Measurements from ENCODE around the gene RAB25.
A peak's percentile ranks its signal among the peaks of the same experiment; 100 is the strongest.
"Not testable (repeated sequence)": the region's sequence is repeated elsewhere in the genome, so short reads cannot be mapped to it uniquely, and the experiment has no call there.

The RAB25 gene

GRCh38 chr1:156060937-156061636 lies at the start of gene RAB25:
TSS of gene RAB25 (plus strand) at chr1:156061160. CDS start at chr1:156061401, 241 bp downstream.
- peak; percentile 77 for DNase-seq

GRCh38 chr1:156012051-156012817 lies 48.7 kb upstream of the RAB25 start:
- DNase-seq = no peak

DNA sequence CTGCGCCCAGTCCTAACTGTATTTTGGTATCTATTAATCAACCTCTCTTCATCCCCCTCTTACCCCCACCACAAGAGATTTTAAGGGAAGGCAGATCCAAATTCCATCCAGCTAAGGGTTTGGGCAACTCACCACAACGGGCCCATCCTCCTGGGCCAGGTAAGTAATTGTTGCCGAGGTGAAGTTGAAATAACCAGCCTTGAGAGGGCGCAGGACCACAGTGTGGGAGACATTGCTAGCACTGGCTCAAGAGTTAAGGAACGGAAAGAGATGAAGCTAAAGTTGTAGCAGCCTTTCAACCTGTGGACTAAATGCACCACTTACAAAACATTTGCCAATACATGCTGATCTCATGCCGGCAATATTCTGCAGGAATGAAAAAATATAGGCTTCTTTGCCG lies 46.1 kb upstream of the RAB25 start:
- no peak for DNase-seq

- DNase-seq = no peak
Measured at GRCh38 chr1:156019946-156020292, 41.0 kb upstream of the RAB25 start.

DNA sequence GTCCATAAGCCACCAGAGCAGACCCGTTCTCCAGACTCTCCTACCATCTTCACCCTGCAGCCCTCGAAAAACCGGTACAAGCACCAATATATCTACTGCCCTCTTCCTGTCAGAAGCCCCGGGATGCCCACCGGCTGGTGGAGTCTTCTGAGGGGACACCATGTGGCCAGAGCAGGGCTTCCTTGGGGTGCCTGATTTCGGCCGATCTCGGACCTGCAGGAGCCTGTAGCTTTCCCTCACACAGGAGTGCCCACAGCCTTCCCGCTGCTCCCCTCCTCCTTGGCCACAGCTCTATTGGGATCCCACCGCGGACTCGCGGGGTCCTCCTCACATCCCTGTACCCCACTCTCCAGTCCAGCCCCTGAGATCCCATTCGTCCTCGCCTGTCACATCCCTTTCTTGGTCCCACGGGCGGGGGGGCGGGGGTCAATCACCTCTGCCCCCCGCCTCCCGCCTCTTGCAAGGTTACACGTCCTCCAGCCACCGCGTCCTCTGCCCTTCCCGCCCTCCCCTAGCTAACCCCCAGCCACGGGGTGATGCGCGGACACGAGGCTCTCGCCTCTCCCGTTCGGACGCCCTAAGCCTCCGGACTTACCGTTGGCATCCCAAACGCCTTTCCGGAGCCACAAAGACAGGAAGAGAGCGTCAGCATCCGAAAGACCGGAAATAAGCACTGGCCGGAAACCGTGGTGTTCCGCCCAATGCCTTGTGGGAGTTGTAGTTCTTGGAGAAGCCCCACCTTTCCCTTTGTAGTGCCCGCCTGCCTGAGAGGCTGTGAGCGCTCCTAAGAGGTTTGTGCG lies 40.5 kb upstream of the RAB25 start, which contains the start of gene SSR2:
Gene SSR2, minus strand, starts transcription at position 659 of the 800 bp plus-strand sequence. CDS start 784 bp downstream, outside the sequence.
- DNase-seq = peak; percentile 91

- no peak for DNase-seq
Measured at GRCh38 chr1:156021093-156021428, 39.9 kb upstream of the RAB25 start.

GRCh38 chr1:156021954-156022353 lies 39.0 kb upstream of the RAB25 start:
- no peak for DNase-seq

DNA sequence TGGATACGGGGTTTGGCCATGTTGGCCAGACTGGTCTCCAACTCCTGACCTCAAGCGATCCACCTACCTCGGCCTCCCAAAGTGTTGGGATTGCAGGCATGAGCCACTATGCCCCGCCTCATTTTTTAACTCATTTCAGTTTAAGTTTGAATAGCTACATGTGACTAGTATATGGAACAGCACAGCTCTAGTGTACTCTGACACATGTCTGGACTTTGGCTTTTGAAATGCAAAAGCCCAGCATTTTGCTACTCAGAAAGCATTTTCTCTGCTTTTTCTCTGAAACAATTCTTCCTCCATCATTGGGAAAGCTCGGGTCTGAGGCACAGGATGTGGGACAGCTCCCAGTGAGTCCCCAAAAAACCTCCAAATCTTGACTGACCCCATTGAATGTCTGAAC lies 36.2 kb upstream of the RAB25 start:
- DNase-seq = no peak

GRCh38 chr1:156025876-156026275 lies 35.1 kb upstream of the RAB25 start:
- no peak for DNase-seq

DNA sequence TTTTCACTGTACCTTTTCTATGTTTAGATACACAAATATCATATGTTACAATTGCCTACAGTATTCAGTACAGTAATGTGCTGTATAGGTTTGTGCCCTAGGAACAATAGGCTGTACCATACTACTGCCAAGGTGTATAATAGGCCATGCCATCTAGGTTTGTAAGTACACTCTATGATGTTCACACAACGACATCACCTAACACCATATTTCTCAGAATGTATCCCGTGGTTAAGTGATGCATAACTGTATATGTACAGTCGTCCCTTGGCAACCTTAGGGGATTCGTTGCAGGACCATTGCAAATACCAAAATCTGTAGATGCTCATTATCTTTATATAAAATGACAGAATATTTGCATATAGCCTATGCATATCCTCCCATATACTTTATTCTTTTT lies 34.4 kb upstream of the RAB25 start:
- DNase-seq = no peak

- DNase-seq = no peak
Measured at GRCh38 chr1:156033011-156033410, 27.9 kb upstream of the RAB25 start.

GRCh38 chr1:156034991-156035390 lies 26.0 kb upstream of the RAB25 start:
- DNase-seq = not testable (repeated sequence)

GRCh38 chr1:156042828-156043227 lies 18.1 kb upstream of the RAB25 start:
- DNase-seq = no peak

DNA sequence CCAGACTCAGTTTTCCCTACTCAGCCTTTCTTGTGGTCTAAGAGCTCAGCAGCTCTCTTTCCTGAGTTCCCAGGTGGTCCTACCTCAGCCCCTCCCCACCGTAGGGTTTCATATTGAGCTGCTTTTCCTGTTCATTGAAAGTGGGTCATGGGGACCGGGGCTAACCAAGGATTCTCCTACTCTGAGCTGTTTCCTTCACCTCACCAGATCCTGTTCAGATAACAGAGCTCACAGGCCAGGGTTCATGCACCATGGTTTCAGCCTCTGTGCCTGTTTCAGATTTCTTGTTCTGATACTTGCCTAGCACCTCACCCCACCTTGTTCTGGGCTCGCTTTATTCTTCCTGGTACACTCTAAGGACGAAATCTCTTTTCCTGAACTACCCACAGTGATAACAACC lies 15.9 kb upstream of the RAB25 start:
- DNase-seq = no peak

DNA sequence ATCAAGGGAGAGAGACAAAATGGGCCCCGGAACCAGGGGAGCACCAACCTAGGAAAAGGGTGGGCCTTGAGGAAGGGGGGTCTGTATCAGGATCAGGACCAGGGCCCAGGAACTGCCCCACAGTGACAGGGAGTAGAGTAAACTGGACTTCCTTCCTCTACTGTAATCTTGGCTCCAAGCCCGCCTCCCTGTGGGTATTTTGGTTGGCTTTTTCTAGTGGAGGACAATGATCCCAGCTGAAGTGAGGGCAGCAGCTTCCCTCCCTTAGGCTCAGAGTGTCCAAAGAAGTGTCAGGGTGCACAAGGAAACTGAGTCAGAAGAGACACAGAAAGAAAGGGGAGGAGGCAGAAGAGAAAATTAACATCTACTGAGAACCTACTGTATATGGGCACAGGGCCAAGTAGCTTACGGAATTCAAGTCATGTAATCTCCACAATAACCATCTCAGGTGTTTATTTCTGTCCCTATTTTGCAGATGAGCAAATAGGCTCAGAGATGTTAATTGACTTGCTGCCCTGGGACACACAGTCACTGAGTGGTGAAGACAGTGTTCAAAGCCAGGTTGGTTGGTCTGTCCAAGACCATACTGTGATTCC lies 12.2 kb upstream of the RAB25 start:
- no peak for DNase-seq

DNA sequence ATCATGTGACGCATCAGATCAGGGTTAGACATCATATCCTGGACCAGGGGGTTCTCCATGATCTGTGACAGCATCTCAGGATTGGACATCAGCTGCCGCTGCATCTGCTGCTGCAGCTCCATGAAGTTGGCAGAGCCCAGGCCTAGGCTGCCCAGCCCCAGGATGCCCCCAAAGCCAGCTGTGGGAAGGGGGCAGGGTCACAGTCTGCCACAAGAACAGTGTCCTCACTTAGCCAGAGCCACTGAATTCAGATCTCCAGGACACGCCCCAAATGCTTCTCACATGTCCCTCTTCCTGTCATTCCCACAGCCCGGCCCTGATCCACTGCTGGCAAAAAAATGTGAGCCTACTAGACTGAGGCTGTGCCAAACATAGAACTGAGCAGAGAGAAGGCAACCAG lies 10.6 kb upstream of the RAB25 start:
- DNase-seq = no peak

DNA sequence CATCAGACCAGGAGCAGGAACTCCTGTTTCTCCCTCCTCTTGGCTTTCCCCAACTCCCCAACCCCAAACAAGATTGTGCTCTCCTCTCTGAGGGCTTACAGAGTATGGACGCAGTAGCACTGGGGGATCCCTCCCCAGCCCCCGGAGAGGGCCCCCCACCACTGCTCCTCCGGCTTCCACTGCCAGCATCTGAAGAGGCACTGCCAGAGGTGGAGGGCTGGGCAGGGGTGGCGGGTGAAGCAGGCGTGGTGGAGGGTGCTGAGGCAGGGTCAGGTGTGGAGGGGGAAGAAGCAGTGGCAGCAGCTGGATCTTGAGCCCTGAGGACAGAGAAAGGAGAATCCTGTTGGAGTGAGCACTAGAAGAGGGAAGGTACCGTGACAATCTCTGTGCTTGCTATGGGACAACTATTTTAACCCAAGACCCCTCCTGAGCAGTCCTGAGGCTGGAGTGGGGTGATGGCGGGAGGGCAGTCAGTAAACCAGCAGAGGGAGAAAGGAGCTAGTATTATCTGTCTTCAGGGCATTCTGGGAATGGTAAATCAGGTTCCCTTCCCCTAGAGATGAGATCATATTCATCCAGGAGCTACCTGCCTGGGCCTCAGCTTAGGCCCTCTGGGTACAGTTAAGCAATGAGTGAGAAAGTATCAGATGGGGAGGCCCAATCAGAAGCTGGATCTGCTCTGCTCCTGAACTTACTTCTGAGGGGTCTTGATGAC lies 9.8 kb upstream of the RAB25 start:
- no peak for DNase-seq

GRCh38 chr1:156052862-156053767 lies 7.8 kb upstream of the RAB25 start:
- DNase-seq = no peak

DNA sequence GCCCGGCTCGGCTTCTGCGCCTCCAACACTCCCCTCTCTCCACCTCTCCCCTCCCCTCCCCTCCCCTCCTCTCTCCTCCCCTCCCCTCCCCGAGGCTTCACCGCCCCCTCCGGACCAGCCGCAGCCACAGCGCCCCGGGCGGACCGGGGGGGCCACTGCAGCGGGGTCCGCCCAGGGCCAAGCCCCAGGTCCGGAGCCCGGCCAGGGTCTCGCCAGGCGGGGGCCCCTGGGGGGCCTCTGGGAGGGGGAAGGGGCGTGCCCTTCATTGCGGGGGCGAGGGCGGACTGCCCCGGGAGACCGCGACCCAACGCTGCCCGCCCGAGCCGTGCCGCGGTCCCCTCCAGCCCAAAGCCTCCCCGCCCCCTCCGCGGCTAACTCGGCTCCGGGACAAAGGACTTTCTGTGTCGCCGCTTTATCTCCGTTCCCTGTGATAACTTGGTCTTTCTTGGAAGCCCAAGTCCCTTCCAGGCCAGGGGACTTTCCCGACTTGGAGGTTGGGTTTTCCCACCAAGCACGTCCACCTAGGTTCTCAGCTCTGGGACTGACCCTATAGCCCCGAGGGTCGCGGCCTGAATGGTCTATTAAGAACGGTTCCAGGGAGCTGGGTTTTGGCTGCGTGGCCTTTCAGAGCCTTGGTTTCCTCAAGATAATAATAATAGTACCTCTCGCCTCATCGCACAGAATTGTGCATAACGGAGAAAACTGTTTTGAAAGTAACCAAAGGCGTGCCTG lies 7.0 kb upstream of the RAB25 start, which contains the start of gene UBQLN4:
Gene UBQLN4, minus strand, starts transcription at position 31 of the 732 bp plus-strand sequence. CDS start 97 bp downstream, outside the sequence.
- no peak for DNase-seq

DNA sequence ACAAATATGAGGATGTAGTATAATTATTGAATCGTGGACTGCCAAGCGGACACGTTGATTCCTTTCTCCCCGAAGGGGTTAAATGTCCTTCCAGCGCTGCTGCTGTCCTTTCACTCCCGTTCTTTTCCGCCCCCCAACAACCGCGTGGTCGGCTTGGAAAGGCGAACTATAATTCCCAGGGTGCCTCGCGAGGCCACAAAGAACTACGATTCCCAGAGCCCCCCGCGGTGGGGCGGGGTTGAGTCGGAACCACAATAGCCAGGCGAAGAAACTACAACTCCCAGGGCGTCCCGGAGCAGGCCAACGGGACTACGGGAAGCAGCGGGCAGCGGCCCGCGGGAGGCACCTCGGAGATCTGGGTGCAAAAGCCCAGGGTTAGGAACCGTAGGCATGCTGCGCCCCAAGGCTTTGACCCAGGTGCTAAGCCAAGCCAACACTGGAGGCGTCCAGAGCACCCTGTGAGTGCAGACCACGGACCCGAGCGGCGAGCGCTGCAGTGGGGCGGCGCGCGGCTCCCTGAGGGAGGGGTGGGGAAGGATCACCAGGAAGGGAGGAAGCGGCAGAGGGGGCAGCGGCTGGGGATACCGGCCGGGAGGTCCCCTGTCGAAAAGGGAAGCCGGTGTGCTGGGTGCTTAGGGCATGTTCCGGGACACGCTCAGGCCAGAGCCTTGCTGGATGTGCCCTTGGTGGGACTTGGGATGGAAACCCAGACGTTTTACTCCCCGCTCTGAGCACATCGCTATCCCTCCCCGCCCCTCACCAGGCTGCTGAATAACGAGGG lies 6.3 kb upstream of the RAB25 start, which contains the start of gene LAMTOR2:
Gene LAMTOR2, plus strand, starts transcription at position 283 of the 781 bp plus-strand sequence. Its CDS starts 108 bp downstream, at position 391.
- DNase-seq = peak; percentile 99
